HG02571 (cell line): ENCODE measurements around the gene RPS23.
"Not testable (repeated sequence)": the region's sequence is repeated elsewhere in the genome, so short reads cannot be mapped to it uniquely, and the experiment has no call there.

Experiments used
- ATAC-seq: cut with Tn5 transposase; IDR thresholded peaks from one replicate; pipeline ENCODE4 v1.9.1; 2021; ENCODE audit warnings: mild to moderate bottlenecking, moderate library complexity; ENCODE audit not compliant: unreplicated experiment

The RPS23 gene

DNA sequence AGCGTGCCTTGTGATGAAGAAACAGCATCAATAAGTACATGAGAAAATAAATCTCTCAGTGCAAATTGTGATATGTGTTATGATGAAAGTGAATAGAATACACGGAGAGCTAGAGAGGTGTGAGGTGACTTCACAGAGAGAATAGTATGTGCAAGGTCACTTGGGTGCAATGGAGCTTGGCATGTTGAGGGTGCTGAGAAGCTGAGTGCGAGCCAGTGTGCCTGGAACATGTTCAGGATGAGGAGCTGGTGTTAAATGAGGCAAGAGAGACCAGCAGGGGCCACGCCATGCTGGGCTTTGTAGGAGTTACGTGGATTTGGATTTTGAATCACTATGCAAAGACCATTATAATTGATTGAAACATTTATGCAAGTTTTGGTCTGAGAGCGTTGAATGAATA is 12.8 kb upstream of the RPS23 start:
- ATAC-seq, result no peak

GRCh38 chr5:82290005-82290404 is 11.9 kb upstream of the RPS23 start:
- ATAC-seq, result no peak

GRCh38 chr5:82287625-82288024 is 9.5 kb upstream of the RPS23 start:
- no peak for ATAC-seq

DNA sequence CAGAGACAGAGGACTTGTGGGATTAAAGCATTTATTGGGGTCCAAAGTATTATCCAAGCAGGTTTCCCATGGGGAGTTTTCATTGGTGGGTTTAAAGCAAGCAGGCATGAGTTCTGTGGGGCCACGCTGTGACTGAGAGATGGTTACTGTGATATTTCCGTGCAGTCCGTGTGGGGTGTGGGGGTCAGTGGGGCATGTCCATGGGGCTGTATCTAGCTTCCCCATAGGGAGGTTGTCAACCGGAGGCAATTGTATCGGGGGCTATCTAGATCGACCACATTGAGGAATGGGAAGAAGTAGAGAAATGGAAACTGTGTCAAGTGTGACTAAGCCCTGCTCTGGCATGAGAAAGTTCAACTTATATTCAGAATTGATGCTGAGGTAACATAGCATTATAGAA is 7.1 kb upstream of the RPS23 start:
- ATAC-seq, result no peak

GRCh38 chr5:82283893-82284292 is 5.7 kb upstream of the RPS23 start:
- no peak for ATAC-seq

- ATAC-seq, result no peak
These were observed 687 bp upstream of the RPS23 start for GRCh38 chr5:82278711-82279370.

DNA sequence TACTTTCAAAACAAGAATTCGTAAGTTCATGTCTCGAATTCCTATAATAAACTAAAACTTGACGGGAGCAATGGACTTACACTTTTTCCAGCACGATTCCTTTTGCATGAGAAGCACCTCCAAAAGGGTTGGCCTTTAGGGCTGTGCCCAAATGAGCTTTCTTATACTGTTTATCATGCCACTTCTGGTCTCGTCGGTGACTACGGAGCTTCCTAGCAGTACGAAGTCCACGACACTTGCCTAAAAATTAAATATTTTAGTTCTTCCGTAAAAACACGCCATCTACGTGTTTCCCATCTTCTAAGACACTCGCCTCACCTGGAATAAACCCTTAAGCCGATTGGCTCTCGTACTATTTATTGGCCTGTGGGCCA is 554 bp downstream of the RPS23 start:
- no peak for ATAC-seq

DNA sequence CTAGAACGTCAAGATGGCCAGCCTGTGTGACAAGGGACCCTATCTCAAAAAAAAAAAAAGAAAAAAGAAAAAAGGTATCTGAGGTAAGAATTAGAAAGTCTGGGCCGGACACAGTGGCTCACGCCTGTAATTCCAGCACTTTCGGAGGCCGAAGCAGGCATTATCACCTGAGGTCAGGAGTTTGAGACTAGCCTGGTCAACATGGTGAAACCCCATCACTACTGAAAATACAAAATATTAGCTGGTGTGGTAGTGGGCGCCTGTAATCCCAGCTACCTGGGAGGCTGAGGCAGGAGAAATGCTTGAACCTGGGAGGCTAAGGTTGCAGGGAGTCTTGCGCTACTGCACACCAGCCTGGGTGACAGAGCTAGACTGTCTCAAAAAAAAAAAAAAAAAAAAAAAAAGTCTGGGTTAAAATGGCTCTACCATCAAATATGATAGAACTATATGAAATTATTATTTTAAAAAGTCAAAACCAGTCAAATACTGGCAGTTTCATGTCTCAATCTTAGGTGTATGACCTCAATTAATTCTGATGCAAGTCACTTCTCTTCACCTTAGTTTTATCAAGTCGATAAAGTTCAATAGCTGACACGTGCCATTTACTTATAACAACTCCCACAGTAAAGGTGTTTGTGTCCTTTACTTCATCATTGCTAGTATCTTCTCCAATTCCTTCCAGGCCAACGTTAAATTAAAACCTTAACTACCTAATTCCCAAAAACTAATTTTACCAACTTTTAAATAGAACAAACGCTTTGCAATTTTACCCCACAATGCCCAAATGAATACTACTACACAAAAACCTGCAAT is 1.1 kb downstream of the RPS23 start:
- no peak for ATAC-seq

GRCh38 chr5:82275216-82275664 is 2.9 kb downstream of the RPS23 start:
- ATAC-seq, result no peak

- ATAC-seq, result no peak
These were observed 3.6 kb downstream of the RPS23 start for GRCh38 chr5:82274343-82275211.

GRCh38 chr5:82273426-82273825 is 4.7 kb downstream of the RPS23 start:
- not testable (repeated sequence) for ATAC-seq

DNA sequence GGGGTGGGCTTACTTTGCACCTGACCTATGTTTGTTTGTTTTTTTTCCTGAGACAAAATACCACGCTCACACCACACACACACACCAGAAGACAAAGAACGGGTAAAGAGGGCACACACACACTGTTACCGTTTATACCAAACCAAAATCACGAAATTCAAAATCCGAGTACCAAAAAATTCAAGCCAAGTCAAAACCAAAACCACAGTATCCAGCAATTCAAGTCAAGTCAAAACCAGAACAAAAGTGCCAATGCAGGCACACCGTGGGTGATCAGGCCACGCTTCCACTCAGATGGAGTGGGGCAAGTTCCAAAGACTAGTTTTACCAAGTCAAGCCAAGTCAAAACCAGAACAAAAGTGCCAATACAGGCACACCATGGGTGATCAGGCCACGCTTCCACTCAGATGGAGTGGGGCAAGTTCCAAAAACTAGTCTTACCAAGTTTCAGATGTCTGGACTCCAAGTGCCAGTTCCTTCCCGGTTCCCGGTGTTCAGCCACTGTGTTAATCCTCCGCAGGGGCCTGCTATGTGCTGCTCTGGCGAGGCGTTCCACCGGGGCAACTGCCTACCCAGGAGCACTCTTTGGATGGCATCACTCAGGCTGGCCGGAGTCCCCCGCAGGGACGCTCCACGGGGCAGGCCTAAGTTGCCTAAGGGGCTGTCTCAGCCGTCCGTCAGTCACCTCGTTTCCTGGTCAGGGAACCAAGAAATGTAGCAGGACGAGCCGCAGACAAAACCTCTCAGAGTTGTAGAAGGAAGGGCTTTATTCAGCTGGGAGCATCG is 5.4 kb downstream of the RPS23 start:
- not testable (repeated sequence) for ATAC-seq

DNA sequence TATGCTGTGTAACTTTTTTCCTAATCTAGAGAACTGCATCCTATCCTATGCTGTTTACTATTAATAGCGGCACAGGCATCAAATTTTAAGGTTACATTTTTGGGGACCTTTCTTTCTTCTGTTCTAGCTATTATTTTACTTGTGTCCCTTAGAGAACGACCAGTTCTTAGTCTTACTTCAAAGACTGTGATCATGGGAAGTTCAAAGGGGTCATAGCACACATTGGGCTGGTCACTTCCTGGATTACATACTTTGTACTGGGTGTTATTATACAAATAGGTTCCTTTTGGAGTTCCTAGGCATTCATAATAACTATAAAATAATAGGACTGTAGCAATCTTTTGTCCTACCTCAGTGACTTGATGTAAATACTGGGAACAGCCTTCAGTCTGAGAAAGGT is 8.8 kb downstream of the RPS23 start:
- not testable (repeated sequence) for ATAC-seq

DNA sequence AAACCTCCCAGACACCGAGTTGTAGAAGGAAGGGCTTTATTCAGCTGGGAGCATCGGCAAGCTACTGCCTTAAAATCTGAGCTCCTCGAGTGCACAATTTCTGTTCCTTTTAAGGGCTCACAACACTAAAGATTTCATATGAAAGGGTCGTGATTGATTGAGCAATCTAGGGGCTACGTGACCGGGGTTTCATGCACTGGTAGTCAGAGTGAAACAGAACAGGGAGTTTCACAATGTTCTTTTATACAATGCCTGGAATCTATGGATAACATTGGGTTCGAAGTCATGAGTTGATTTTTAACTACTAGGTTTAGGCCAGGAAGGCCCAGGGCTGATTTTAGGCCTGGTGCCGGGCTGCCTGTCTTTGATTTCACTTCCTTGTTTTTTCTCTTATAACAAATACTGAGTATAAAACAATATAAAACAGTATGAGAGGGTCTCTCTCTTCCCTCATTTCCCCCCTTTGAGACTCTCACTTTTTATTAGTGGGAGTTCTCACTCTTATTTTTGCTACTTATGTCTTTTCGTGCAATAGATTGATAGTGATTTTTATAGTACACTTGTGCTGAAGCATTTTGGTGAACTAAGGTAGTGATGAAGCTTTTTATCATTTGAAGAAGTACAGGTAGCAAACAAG is 10.7 kb downstream of the RPS23 start:
- ATAC-seq, result not testable (repeated sequence)

GRCh38 chr5:82265047-82265446 is 13.1 kb downstream of the RPS23 start:
- ATAC-seq, result no peak

GRCh38 chr5:82259172-82259800 is 18.9 kb downstream of the RPS23 start:
- ATAC-seq, result no peak

DNA sequence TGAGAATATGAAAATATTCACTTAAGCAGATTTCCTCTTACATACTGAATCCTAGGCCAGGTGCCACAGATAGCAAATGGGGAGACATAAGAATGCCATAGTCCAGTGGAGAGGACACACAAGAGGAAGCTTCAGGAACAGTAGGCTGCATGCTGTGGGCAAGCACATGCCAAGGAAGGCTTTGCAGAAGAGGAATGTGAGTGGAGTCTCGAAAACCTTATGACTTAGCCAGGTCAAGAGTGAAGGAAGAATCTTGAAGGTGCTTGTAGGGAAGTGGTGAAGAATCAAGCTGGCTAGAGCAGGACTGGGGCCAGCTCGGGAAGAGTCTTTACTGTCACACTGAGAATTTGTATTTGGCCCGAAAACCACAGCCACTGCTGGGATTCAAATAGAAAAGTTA is 20.4 kb downstream of the RPS23 start:
- ATAC-seq, result no peak

DNA sequence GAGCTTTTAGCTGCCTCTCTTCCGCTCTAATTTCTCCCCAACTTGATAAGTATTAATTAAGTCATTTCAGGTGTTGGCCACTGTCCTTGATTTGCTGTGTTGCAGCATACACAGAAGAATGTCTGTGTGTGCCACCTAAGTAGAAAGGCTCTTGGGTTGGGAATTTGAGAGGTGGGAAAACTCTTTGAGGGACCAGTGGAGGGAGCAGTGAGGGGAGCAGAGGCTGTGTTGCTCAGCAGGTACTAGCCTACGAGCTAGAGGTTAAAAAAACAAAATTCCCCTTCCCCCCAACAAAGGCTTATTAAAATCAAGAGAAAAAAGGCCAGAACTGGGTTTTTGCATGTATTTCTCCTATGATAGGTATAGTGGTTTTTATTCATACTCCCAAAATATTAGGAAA is 20.9 kb downstream of the RPS23 start:
- ATAC-seq, result no peak

- no peak for ATAC-seq
These were observed 22.3 kb downstream of the RPS23 start for GRCh38 chr5:82255844-82256243.

DNA sequence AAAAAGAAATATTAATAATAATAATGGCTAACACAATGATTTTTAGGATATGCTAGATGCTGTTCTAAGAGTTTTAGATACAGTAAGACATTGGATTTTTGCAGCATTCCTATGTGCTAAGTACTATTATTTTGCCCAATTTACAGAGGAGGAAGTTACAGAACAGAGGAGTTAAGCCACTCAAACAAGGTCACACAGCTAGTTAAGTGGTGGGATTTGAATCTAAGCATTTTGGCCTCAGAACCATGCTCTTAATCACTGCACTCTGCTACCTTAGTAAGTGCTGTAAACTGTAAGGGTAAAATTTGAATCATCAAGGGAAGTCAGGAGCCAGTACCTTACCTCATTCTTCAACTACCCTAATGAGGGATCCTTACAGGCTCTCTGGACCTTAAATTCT is 25.4 kb downstream of the RPS23 start:
- ATAC-seq, result no peak
